CD4-positive, alpha-beta T cell treated with Interferon gamma for 1 hour (primary cell): ENCODE measurements around the gene ASB13.
A peak's percentile ranks its signal among the peaks of the same experiment; 100 is the strongest.

Experiments used
- DNase-seq: peaks from one replicate; pipeline ENCODE4 v3.0.0-alpha.2; 2020

ASB13 gene, protein sequence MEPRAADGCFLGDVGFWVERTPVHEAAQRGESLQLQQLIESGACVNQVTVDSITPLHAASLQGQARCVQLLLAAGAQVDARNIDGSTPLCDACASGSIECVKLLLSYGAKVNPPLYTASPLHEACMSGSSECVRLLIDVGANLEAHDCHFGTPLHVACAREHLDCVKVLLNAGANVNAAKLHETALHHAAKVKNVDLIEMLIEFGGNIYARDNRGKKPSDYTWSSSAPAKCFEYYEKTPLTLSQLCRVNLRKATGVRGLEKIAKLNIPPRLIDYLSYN

DNA sequence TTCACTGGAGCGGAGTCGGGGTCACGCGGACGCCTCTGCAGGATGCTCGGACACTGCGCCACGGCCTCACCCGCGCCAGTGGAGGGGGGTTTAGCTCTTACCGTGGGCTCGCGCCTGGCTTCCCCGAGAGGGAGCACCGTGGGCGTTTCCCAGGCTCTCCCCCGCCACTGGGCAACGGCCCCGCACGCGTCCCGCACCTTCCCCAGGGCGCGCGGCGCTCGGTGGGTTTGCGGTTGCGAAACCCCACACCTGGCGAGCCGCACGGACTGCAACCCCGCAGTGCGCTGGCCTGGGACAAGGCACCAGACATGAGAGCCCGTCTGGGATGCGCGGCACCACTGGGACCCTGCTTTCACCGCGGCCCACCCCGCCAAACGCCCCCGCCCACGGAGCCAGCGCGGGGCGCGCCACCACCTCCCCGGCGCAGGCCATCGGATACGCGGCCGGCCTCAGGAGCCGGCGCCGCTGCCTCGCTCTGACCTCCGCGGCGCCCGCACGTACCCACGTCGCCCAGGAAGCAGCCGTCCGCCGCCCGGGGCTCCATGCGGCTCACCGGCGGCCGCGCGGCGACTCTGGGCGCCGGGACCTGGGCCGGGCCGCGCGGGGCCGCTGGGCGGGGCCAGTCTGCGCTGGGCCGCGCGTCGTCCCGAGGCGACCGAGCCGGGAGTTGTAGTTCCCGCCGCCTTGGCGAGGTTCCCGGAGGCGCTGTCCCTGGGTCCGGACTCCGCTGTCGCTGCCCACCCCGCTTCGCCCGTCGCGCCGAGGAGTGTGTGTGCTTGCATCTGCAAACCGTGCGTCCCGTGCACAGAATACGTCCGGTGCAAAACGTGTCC lies at the start of gene ASB13:
Gene ASB13, minus strand, starts transcription at position 588 of the 833 bp plus-strand sequence. Its CDS starts 44 bp downstream, at position 544.
- peak; percentile 17 for DNase-seq

- no peak for DNase-seq
These were observed 45.2 kb upstream of the ASB13 start for GRCh38 chr10:5711642-5712041.

DNA sequence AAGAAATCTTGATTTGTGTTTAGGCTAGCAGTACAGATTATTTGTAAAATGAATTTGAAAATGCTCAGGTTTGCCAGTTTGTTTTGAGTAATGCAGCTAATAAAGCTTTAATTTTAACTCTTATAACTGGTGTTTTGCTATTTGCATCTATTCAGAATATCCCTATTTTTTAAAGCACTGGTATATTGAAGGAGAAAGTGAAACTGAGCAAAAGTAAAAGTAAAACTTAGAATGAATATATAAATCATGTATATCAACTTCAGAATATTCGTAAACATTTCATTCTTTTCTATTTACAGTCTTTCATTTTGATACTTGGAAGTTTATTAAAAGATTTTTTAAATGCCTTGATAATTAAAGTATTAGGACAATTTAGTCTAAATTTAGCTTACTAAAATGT lies 44.5 kb upstream of the ASB13 start:
- no peak for DNase-seq

- no peak for DNase-seq
These were observed 43.5 kb upstream of the ASB13 start for GRCh38 chr10:5709865-5710264.

- no peak for DNase-seq
These were observed 42.0 kb upstream of the ASB13 start for GRCh38 chr10:5708356-5708755.

- no peak for DNase-seq
These were observed 31.7 kb upstream of the ASB13 start for GRCh38 chr10:5698062-5698461.

GRCh38 chr10:5697342-5697741 lies 30.9 kb upstream of the ASB13 start:
- DNase-seq = no peak

GRCh38 chr10:5694573-5694972 lies 28.2 kb upstream of the ASB13 start:
- no peak for DNase-seq

GRCh38 chr10:5692461-5693358 lies 26.3 kb upstream of the ASB13 start:
- DNase-seq = peak; percentile 72

DNA sequence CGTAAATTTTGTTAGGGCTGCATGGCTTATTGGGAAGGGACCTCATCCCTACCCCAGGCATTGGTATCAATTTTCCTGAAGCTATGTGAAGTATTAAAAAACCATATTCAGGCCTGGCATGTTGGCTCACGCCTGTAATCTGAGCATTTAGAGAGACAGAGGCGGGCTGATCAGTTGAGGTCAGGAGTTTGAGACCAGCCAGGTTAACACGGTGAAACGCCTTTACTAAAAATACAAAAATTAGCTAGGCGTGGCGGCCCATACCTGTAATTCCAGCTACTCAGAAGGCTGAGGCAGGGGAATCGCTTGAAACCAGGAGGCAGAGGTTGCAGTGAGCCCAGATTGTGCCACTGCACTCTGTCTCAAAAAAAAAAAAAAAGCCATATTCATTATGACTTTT lies 25.4 kb upstream of the ASB13 start:
- no peak for DNase-seq

- no peak for DNase-seq
These were observed 22.2 kb upstream of the ASB13 start for GRCh38 chr10:5688587-5688986.

DNA sequence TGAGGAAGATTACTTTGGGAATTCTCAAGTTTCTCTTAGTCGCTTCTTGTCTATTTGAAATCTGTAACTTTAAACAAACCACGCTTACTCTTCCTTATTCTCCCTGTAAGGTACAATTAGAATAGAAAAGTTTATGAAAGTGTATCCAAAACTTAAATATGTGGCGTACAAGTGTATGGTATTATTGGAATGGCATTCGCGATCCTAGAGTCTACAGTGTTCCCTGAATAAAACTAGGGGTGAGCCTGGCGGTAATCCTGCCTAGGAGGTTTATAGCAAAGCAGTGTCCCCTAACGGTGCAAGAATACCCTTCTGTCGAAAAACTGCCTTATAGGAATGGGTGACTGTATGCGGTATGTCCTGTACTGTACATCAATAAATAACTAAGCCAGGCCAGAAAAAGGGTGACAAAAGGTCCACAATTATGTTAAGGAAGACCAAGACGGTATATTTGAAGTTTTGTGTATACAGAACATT lies 19.4 kb upstream of the ASB13 start:
- no peak for DNase-seq

DNA sequence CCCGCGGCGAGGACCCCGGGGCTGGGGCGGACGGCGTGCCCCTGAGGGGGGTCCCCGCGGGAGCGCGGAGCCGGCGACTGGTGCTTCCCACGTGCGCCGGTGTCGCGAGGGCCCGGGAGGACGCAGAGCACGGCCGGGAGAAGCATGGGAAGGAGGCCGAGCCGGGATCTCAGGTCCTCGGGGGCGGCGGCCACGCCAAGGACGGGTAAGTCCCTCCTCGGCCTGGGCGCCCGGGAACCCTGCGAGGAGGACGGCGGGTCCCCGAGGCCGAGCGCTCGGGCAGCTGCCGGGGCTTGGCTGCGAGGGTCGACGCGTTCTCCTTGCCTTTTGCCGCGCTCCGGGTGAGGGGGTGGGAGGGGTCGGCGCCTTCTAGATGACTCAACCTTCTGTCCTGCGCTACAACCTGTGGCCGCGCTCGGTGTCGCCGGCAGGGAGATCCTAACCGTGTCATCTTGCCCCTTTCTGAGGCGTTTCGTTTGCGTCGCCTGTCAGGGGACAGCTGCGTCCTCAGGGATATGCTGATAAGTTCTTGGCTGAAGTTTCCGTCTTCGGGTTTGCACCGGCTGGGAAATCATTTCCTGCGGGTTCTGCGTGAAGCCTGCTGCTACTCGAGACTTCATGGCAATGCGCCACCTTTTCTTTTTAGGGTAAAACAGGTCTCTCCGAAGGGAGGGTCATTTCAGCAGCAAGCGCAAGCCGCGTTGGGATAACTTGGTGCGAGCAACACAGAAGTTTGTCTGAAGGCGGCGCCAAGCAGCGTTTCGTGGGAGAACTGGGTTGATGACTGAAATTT lies 18.8 kb upstream of the ASB13 start:
- DNase-seq = peak; percentile 62

- peak; percentile 95 for DNase-seq
These were observed 18.0 kb upstream of the ASB13 start, which contains the start of gene TASOR2 for GRCh38 chr10:5684318-5684970. Gene TASOR2 (plus strand): TSS chr10:5684838. CDS start chr10:5720643, 35,805 bp downstream.

- no peak for DNase-seq
These were observed 16.7 kb upstream of the ASB13 start for GRCh38 chr10:5683065-5683464.

DNA sequence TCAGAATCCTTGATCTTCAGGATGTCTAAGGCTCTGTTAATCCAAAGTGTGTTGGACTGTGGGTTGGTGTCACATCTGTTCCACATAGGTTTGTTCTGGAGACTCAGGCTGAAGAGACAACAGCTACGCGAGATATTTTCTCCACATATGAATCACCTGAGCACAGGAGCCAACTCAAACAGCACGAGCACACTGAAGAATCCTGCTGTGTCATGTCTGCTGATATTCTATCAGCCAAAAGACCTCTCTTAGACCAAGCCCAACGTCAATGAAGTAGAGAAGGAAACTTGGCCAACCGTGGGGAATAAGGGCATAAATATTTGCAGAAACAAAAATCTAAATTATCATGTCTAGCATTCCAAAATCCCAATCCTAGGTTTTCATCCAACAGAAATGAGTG lies 15.5 kb upstream of the ASB13 start:
- DNase-seq = no peak

GRCh38 chr10:5679606-5680005 lies 13.2 kb upstream of the ASB13 start:
- no peak for DNase-seq

DNA sequence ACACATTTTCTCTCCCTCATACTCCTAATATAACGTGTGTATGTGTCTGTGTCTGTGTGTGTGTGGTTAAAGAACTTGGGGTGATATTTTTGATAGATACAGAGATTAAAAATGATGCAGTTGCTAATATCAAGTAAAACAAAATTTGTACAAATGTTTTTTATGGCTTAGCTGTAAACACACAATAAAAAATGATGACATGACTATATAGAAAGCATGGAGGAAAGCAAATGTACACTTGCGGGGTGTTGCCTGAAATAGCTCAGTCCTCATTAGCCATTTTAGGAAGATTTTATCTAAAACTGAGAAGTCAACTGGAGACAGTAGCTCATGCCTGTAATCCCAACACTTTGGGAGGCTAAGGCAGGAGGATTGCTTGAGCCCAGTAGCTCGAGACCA lies 12.6 kb upstream of the ASB13 start:
- no peak for DNase-seq

DNA sequence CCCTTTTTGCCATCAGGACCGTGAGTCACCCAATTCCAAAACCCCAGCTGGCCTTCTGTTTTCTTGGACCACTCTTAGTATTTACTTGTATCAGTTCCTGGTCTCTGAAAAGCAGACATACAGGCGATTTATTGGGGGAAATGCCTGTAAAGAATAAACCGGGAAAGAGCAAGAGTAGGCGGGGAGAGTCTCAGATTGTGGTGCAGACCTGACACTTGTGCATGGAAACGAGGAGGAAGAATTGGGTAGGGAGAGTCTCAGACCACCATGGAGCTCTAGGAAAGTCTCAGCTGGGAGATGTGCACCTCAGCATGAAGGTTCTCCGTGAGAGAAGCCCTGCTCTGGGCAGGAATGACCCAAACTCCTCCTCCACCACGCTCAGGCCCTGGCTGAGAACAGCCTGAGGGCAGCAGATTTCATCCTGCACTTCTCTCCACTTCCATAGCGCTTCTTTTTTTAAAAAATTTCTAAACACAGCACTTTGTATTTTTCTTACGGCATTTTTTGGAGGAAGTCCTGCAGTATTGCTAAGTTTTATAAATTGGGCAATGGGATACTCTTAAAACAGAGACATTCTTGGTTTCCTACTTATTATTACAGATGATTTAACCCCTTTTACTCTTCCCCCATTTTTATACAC lies 12.1 kb upstream of the ASB13 start:
- no peak for DNase-seq

DNA sequence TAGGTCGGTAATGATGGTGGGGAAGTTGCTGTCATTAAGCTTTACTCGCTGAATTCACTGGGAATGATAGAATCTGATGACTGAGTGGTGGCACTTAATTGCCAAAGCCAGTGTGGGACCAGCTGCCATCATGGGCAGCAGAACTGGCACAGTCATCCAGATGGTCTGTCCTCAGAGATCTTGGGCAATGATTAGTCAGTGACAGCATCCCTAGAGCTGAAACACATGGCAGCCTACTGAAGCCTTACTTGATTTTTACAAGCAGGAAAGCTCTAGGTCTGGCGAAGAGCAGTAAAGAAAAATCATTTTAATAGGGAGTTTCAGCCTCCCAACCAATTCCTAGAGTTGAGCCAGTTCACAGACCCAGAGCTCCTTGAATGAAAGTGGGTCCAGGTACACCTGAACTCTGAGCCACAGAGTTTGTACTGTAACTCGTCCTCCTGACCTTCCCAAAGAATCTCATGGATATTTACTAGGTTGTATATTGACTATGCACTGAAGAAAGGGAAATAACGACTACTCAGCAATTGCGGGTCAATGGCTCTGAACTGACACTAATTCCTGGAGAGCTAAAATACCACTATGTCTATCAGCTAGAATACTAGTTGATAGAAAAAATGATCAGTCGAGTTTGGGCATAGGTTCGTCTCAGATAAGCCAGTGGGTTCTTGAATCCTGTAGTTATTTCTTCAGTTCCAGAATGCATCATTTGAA lies 4.4 kb upstream of the ASB13 start:
- DNase-seq = no peak
